CD4-positive, CD25-positive, alpha-beta regulatory T cell (primary cell): ENCODE measurements around the gene PDZD8. TPM values are rescaled to one million over a fixed set of nuclear protein-coding genes. Genes with fewer than 3 reads are reported as not detected.
A peak's percentile ranks its signal among the peaks of the same experiment; 100 is the strongest.

Experiments used
- ATAC-seq, 2 donors: fragments of 150-1000 bp; cut with Tn5 transposase; one replicate each; pipeline ENCODE4 v1.10.0; 2021; ENCODE audit warnings: low read depth in 2 of 2, moderate number of reproducible peaks in 2 of 2, moderate library complexity in 1 of 2
- DNase-seq, 3 donors: peaks; one replicate each; pipeline versions ENCODE4 v3.0.0 to v3.0.0-alpha.2; 2012 to 2022; ENCODE audit warnings: mixed read lengths in 1 of 3
- H3K27ac ChIP-seq: one replicate; pipeline ENCODE4 v1.7.0; 2013; ENCODE audit warnings: mild to moderate bottlenecking, low read length; ENCODE audit not compliant: insufficient read depth, poor library complexity, severe bottlenecking
- H3K27me3 ChIP-seq: one replicate; pipeline ENCODE4 v1.7.0; 2013; ENCODE audit warnings: low read length; ENCODE audit not compliant: control insufficient read depth, insufficient read depth
- H3K36me3 ChIP-seq: one replicate; pipeline ENCODE4 v1.7.0; 2013; ENCODE audit warnings: mild to moderate bottlenecking, low read length, moderate library complexity; ENCODE audit not compliant: control insufficient read depth, insufficient read depth
- H3K4me1 ChIP-seq: 2 replicates; pipeline ENCODE4 v1.7.0; 2013; ENCODE audit warnings: mild to moderate bottlenecking, low read length; ENCODE audit not compliant: insufficient read depth, control insufficient read depth, poor library complexity, severe bottlenecking
- H3K4me3 ChIP-seq: one replicate; pipeline ENCODE4 v1.7.0; 2013; ENCODE audit warnings: low read depth, mild to moderate bottlenecking, low read length, moderate library complexity
- H3K9me3 ChIP-seq, 2 experiments: 1 replicate in 1 of 2; 2 replicates in 1 of 2; pipeline ENCODE4 v1.7.0; 2013; ENCODE audit warnings: low read length in 2 of 2, mild to moderate bottlenecking in 1 of 2, moderate library complexity in 1 of 2; ENCODE audit not compliant: control insufficient read depth in 2 of 2
- H3K27ac Mint-ChIP-seq, 3 donors: one replicate each; pipeline ENCODE4 v1.8.0; 2020 to 2022; ENCODE audit warnings: mild to moderate bottlenecking in 3 of 3, mixed read lengths in 3 of 3, moderate library complexity in 2 of 3
- H3K27me3 Mint-ChIP-seq: one replicate; pipeline ENCODE4 v1.8.0; 2022; ENCODE audit warnings: mild to moderate bottlenecking, mixed read lengths
- H3K36me3 Mint-ChIP-seq: one replicate; pipeline ENCODE4 v1.8.0; 2020; ENCODE audit warnings: mixed read lengths
- H3K4me1 Mint-ChIP-seq, 4 donors: one replicate each; pipeline ENCODE4 v1.8.0; 2020 to 2022; ENCODE audit warnings: mixed read lengths in 4 of 4, mild to moderate bottlenecking in 1 of 4
- H3K4me3 Mint-ChIP-seq, 4 donors: one replicate each; pipeline ENCODE4 v1.8.0; 2020 to 2022; ENCODE audit warnings: mild to moderate bottlenecking in 4 of 4, mixed read lengths in 4 of 4, moderate library complexity in 3 of 4
- H3K9me3 Mint-ChIP-seq, 7 donors: one replicate each; pipeline ENCODE4 v1.8.0; 2020 to 2022; ENCODE audit warnings: mixed read lengths in 7 of 7, mild to moderate bottlenecking in 3 of 7, moderate library complexity in 2 of 7
- polyA plus RNA-seq, 4 donors: library from polyadenylated mRNA; unstranded; fragments of 300-500 nt; fragmentation: Illumina TruSeq; gene quantifications; one replicate each; pipeline ENCODE4 v1.2.3, GENCODE V29; 2021
- total RNA-seq: library from RNA; stranded (reverse); gene quantifications from one replicate; pipeline ENCODE4 v1.2.3, GENCODE V29; 2022

PDZD8 gene, protein sequence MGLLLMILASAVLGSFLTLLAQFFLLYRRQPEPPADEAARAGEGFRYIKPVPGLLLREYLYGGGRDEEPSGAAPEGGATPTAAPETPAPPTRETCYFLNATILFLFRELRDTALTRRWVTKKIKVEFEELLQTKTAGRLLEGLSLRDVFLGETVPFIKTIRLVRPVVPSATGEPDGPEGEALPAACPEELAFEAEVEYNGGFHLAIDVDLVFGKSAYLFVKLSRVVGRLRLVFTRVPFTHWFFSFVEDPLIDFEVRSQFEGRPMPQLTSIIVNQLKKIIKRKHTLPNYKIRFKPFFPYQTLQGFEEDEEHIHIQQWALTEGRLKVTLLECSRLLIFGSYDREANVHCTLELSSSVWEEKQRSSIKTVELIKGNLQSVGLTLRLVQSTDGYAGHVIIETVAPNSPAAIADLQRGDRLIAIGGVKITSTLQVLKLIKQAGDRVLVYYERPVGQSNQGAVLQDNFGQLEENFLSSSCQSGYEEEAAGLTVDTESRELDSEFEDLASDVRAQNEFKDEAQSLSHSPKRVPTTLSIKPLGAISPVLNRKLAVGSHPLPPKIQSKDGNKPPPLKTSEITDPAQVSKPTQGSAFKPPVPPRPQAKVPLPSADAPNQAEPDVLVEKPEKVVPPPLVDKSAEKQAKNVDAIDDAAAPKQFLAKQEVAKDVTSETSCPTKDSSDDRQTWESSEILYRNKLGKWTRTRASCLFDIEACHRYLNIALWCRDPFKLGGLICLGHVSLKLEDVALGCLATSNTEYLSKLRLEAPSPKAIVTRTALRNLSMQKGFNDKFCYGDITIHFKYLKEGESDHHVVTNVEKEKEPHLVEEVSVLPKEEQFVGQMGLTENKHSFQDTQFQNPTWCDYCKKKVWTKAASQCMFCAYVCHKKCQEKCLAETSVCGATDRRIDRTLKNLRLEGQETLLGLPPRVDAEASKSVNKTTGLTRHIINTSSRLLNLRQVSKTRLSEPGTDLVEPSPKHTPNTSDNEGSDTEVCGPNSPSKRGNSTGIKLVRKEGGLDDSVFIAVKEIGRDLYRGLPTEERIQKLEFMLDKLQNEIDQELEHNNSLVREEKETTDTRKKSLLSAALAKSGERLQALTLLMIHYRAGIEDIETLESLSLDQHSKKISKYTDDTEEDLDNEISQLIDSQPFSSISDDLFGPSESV
- 30.4 TPM for total RNA-seq
- polyA plus RNA-seq: 10 to 100 TPM in 1 of 4 donors, 1 to 10 TPM in 3; 3.1 to 11.2 (median 6.1) TPM

GRCh38 chr10:117375360-117376178 lies at the start of gene PDZD8:
TSS of gene PDZD8 (minus strand) at chr10:117375440. CDS start at chr10:117375227, 213 bp downstream.
- H3K27me3 Mint-ChIP-seq: peaks cover 45% of the 10 kb centered on the region
- Histone ChIP-seq H3K4me1 (peaks cover 44% of the 10 kb centered on the region), H3K4me3 (peak within 1 kb of the TSS; percentile 87), H3K36me3 (no peaks in the 10 kb centered on the region), H3K27me3 (peaks cover 20% of the 10 kb centered on the region), H3K27ac (peak within 1 kb of the TSS; percentile 73), H3K9me3 (no peaks in the 10 kb centered on the region)
- DNase-seq (peak; percentile 85 to 91 (median 88)), ATAC-seq (peak; percentile 87 to 88)
- peak within 1 kb of the TSS; percentile 96 to 99 (median 97) for H3K4me3 Mint-ChIP-seq
- H3K4me1 Mint-ChIP-seq: peaks cover 15 to 36% (median 27%) of the 10 kb centered on the region in 4 donors
- H3K27ac Mint-ChIP-seq: peak within 1 kb of the TSS; percentile 86 to 95 (median 88)
- H3K9me3 Mint-ChIP-seq: peaks cover 0 to 4% (median 0%) of the 10 kb centered on the region in 7 donors
- no peaks in the 10 kb centered on the region for H3K36me3 Mint-ChIP-seq

DNA sequence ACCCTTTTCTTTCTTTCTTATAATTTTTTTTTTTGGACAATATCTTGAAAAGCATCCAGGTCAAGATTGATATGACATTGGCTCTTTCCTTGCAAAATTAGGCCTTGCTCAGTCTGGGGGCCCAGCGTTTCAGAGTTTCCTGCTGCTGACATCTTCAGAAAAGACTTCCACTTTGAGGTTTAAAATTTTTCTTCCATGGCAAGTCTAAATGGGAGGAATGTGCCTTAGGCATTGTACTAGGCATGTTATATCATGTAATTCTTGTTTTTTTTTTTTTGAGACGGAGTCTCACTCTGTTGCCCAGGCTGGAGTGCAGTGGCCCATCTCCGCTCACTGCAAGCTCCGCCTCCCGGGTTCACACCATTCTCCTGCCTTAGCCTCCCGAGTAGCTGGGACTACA lies 48.9 kb upstream of the PDZD8 start:
- peaks cover 0 to 7% (median 1%) of the 10 kb centered on the region in 7 donors for H3K9me3 Mint-ChIP-seq
- no peak overlapping the region for H3K27ac Mint-ChIP-seq
- no peaks in the 10 kb centered on the region for H3K36me3 Mint-ChIP-seq
- H3K4me1 Mint-ChIP-seq: no peaks in the 10 kb centered on the region
- peaks cover 0 to 2% of the 10 kb centered on the region in 2 experiments for H3K9me3 ChIP-seq
- H3K27me3 Mint-ChIP-seq: peaks cover 11% of the 10 kb centered on the region
- DNase-seq: no peak
- no peak overlapping the region for H3K4me3 Mint-ChIP-seq
- H3K36me3 ChIP-seq: no peaks in the 10 kb centered on the region
- no peaks in the 10 kb centered on the region for H3K4me1 ChIP-seq
- no peaks in the 10 kb centered on the region for H3K27me3 ChIP-seq
- H3K4me3 ChIP-seq: no peak overlapping the region
- ATAC-seq: no peak
- H3K27ac ChIP-seq: no peak overlapping the region

DNA sequence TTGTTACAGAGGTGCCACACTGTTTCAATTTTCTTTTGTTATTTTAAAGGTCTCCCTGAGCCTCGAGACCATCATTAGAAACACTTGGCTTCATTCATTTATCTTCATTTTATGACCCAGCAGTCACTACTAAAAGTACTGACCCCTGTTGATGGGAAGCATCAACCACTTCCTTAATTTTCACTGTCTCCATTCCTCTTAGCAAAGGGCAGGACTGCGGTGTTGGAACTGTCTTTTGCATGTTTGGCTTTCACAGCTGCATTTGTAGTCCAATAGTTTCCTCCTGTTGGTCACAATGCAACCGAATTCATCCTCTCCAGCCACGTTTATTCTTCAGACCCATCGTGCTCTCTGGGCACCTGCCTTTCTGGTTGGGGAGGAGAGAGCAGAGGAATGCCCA lies 46.7 kb upstream of the PDZD8 start:
- Mint-ChIP-seq H3K4me1 (no peaks in the 10 kb centered on the region), H3K27me3 (peaks cover 23% of the 10 kb centered on the region), H3K27ac (no peak overlapping the region), H3K9me3 (peaks cover 0 to 7% (median 1%) of the 10 kb centered on the region in 7 donors), H3K4me3 (no peak overlapping the region), H3K36me3 (no peaks in the 10 kb centered on the region)
- Histone ChIP-seq H3K27me3 (no peaks in the 10 kb centered on the region), H3K9me3 (peaks cover 0 to 2% of the 10 kb centered on the region in 2 experiments), H3K4me3 (no peak overlapping the region), H3K36me3 (no peaks in the 10 kb centered on the region), H3K4me1 (no peaks in the 10 kb centered on the region), H3K27ac (no peak overlapping the region)
- ATAC-seq (no peak), DNase-seq (no peak)

GRCh38 chr10:117420768-117421167 lies 45.5 kb upstream of the PDZD8 start:
- Mint-ChIP-seq H3K27ac (no peak overlapping the region), H3K27me3 (peaks cover 23% of the 10 kb centered on the region), H3K36me3 (no peaks in the 10 kb centered on the region), H3K4me3 (no peak overlapping the region), H3K9me3 (peaks cover 0 to 7% (median 1%) of the 10 kb centered on the region in 7 donors), H3K4me1 (no peaks in the 10 kb centered on the region)
- Histone ChIP-seq H3K27ac (no peak overlapping the region), H3K9me3 (peaks cover 0 to 2% of the 10 kb centered on the region in 2 experiments), H3K4me3 (no peak overlapping the region), H3K4me1 (no peaks in the 10 kb centered on the region), H3K27me3 (no peaks in the 10 kb centered on the region), H3K36me3 (no peaks in the 10 kb centered on the region)
- no peak for DNase-seq
- no peak for ATAC-seq

GRCh38 chr10:117419921-117420320 lies 44.7 kb upstream of the PDZD8 start:
- no peak overlapping the region for H3K27ac Mint-ChIP-seq
- H3K36me3 Mint-ChIP-seq: no peaks in the 10 kb centered on the region

GRCh38 chr10:117419159-117419558 lies 43.9 kb upstream of the PDZD8 start:
- ATAC-seq: no peak
- Histone ChIP-seq H3K27ac (no peak overlapping the region), H3K36me3 (no peaks in the 10 kb centered on the region), H3K9me3 (peaks cover 0 to 2% of the 10 kb centered on the region in 2 experiments), H3K27me3 (no peaks in the 10 kb centered on the region), H3K4me3 (no peak overlapping the region), H3K4me1 (no peaks in the 10 kb centered on the region)
- Mint-ChIP-seq H3K9me3 (peaks cover 0 to 7% (median 1%) of the 10 kb centered on the region in 7 donors), H3K4me3 (no peak overlapping the region), H3K36me3 (no peaks in the 10 kb centered on the region), H3K27ac (no peak overlapping the region), H3K4me1 (no peaks in the 10 kb centered on the region), H3K27me3 (peaks cover 23% of the 10 kb centered on the region)
- no peak for DNase-seq

More at GRCh38 chr10:117419921-117420320, 44.7 kb upstream of the PDZD8 start:
- Histone ChIP-seq H3K36me3 (no peaks in the 10 kb centered on the region), H3K9me3 (peaks cover 0 to 2% of the 10 kb centered on the region in 2 experiments), H3K27ac (no peak overlapping the region), H3K4me3 (no peak overlapping the region), H3K27me3 (no peaks in the 10 kb centered on the region), H3K4me1 (no peaks in the 10 kb centered on the region)
- peaks cover 0 to 7% (median 1%) of the 10 kb centered on the region in 7 donors for H3K9me3 Mint-ChIP-seq
- no peak overlapping the region for H3K4me3 Mint-ChIP-seq
- H3K27me3 Mint-ChIP-seq: peaks cover 23% of the 10 kb centered on the region
- no peak for DNase-seq
- H3K4me1 Mint-ChIP-seq: no peaks in the 10 kb centered on the region
- no peak for ATAC-seq
